Epithelial cell of proximal tubule (primary cell): ENCODE results near the gene NALCN. TPM values are rescaled to one million over a fixed set of nuclear protein-coding genes. Genes with fewer than 3 reads are reported as not detected.

Experiments used
- DNase-seq: peaks from one replicate; pipeline ENCODE4 v3.0.0-alpha.2; 2011; ENCODE audit warnings: low read depth
- H3K4me3 ChIP-seq: 2 replicates; pipeline ENCODE4 v1.5.1; 2011; ENCODE audit warnings: low read depth, mild to moderate bottlenecking, low read length
- CTCF ChIP-seq: conservative IDR thresholded peaks from 2 replicates; pipeline ENCODE4 v1.5.1; 2012; ENCODE audit warnings: low read depth, mild to moderate bottlenecking, low read length
- total RNA-seq: library from RNA; depleted of rRNA; stranded (reverse); fragments of >200 nt; gene quantifications from 2 replicates; pipeline ENCODE4 v1.2.3, GENCODE V29; 2015

The NALCN gene
- total RNA-seq, 1 donor from 2014 or later = 0.35 TPM

- no peak for TF ChIP-seq CTCF
- H3K4me3 ChIP-seq = no peak overlapping the region
- no peak for DNase-seq
These were observed 205.5 kb downstream of the NALCN start for GRCh38 chr13:101210774-101211173.

- no peak for TF ChIP-seq CTCF
- no peak for DNase-seq
- H3K4me3 ChIP-seq = no peak overlapping the region
These were observed 207.0 kb downstream of the NALCN start for GRCh38 chr13:101209206-101209893.

GRCh38 chr13:101205408-101205807 lies 210.9 kb downstream of the NALCN start:
- no peak for TF ChIP-seq CTCF
- DNase-seq = no peak
- H3K4me3 ChIP-seq = no peak overlapping the region

- DNase-seq = no peak
- no peak overlapping the region for H3K4me3 ChIP-seq
- no peak for TF ChIP-seq CTCF
These were observed 211.9 kb downstream of the NALCN start for GRCh38 chr13:101204270-101205020.

- no peak for TF ChIP-seq CTCF
- no peak overlapping the region for H3K4me3 ChIP-seq
These were observed 213.7 kb downstream of the NALCN start for GRCh38 chr13:101202590-101202989.

GRCh38 chr13:101190976-101191375 lies 225.3 kb downstream of the NALCN start:
- no peak for DNase-seq
- no peak overlapping the region for H3K4me3 ChIP-seq
- no peak for TF ChIP-seq CTCF

More at GRCh38 chr13:101202590-101202989, 213.7 kb downstream of the NALCN start:
- DNase-seq = no peak

GRCh38 chr13:101190337-101190736 lies 226.0 kb downstream of the NALCN start:
- no peak for TF ChIP-seq CTCF
- H3K4me3 ChIP-seq = no peak overlapping the region
- DNase-seq = no peak
